GM18507 (cell line): ENCODE measurements around the gene RAPGEF6.

ENCODE experiments used
- DNase-seq: peaks from one replicate; pipeline ENCODE4 v3.0.0; 2011; ENCODE audit warnings: low read depth; ENCODE audit not compliant: insufficient read length; ENCODE audit errors: extremely low spot score
- FAIRE-seq: peaks from 2 replicates; lab custom pipeline; 2011; peaks lifted over from hg19 to GRCh38; lab: Jason Lieb, UNC

The RAPGEF6 gene

GRCh38 chr5:131462454-131462853, 172.6 kb downstream of the RAPGEF6 start:
- DNase-seq (no peak), FAIRE-seq (no peak)

GRCh38 chr5:131461742-131462141, 173.3 kb downstream of the RAPGEF6 start:
- no peak for FAIRE-seq
- no peak for DNase-seq

GRCh38 chr5:131460867-131461572, 174.0 kb downstream of the RAPGEF6 start:
- no peak for FAIRE-seq
- DNase-seq: no peak

GRCh38 chr5:131460133-131460532, 174.9 kb downstream of the RAPGEF6 start:
- DNase-seq (no peak), FAIRE-seq (no peak)

- DNase-seq (no peak), FAIRE-seq (no peak)
Observed at GRCh38 chr5:131459216-131459615, 175.8 kb downstream of the RAPGEF6 start.

- DNase-seq (no peak), FAIRE-seq (no peak)
Observed at GRCh38 chr5:131457193-131457592, 177.8 kb downstream of the RAPGEF6 start.

GRCh38 chr5:131450941-131451340, 184.1 kb downstream of the RAPGEF6 start:
- FAIRE-seq: no peak

GRCh38 chr5:131441184-131441583, 193.8 kb downstream of the RAPGEF6 start:
- FAIRE-seq: no peak

More at GRCh38 chr5:131450941-131451340, 184.1 kb downstream of the RAPGEF6 start:
- no peak for DNase-seq

GRCh38 chr5:131436081-131436480, 198.9 kb downstream of the RAPGEF6 start:
- FAIRE-seq (no peak), DNase-seq (no peak)

More at GRCh38 chr5:131441184-131441583, 193.8 kb downstream of the RAPGEF6 start:
- no peak for DNase-seq

- no peak for FAIRE-seq
Observed at GRCh38 chr5:131433109-131433508, 201.9 kb downstream of the RAPGEF6 start.

GRCh38 chr5:131431794-131432193, 203.2 kb downstream of the RAPGEF6 start:
- DNase-seq (no peak), FAIRE-seq (no peak)

More at GRCh38 chr5:131433109-131433508, 201.9 kb downstream of the RAPGEF6 start:
- DNase-seq: no peak

GRCh38 chr5:131430794-131431193, 204.2 kb downstream of the RAPGEF6 start:
- no peak for FAIRE-seq
- no peak for DNase-seq

GRCh38 chr5:131426011-131426410, 209.0 kb downstream of the RAPGEF6 start:
- FAIRE-seq (no peak), DNase-seq (no peak)

- no peak for FAIRE-seq
Observed at GRCh38 chr5:131423056-131423455, 212.0 kb downstream of the RAPGEF6 start.

GRCh38 chr5:131419877-131420276, 215.2 kb downstream of the RAPGEF6 start:
- no peak for FAIRE-seq
- DNase-seq: no peak

More at GRCh38 chr5:131423056-131423455, 212.0 kb downstream of the RAPGEF6 start:
- DNase-seq: no peak

GRCh38 chr5:131418846-131419245, 216.2 kb downstream of the RAPGEF6 start:
- FAIRE-seq: no peak

GRCh38 chr5:131417240-131417869, 217.7 kb downstream of the RAPGEF6 start:
- peak; percentile 89 for FAIRE-seq

More at GRCh38 chr5:131418846-131419245, 216.2 kb downstream of the RAPGEF6 start:
- no peak for DNase-seq

GRCh38 chr5:131416729-131417128, 218.3 kb downstream of the RAPGEF6 start:
- no peak for DNase-seq
- FAIRE-seq: no peak

More at GRCh38 chr5:131417240-131417869, 217.7 kb downstream of the RAPGEF6 start:
- no peak for DNase-seq

GRCh38 chr5:131413605-131414559, 221.1 kb downstream of the RAPGEF6 start:
- DNase-seq (no peak), FAIRE-seq (peak; percentile 98)
